HUES64 (cell line): ENCODE data around the gene SF3B3.
"Not testable (repeated sequence)": the region's sequence is repeated elsewhere in the genome, so short reads cannot be mapped to it uniquely, and the experiment has no call there.

Experiments
- H3K27ac ChIP-seq: 2 replicates; pipeline ENCODE4 v1.7.0; 2013; ENCODE audit warnings: low read depth, low read length, inconsistent platforms
- H3K27me3 ChIP-seq: 2 replicates; pipeline ENCODE4 v1.6.1; 2013; ENCODE audit warnings: mild to moderate bottlenecking, low read length; ENCODE audit not compliant: insufficient read depth
- H3K36me3 ChIP-seq: 2 replicates; pipeline ENCODE4 v1.6.1; 2013; ENCODE audit warnings: mild to moderate bottlenecking, low read length; ENCODE audit not compliant: insufficient read depth
- H3K4me1 ChIP-seq: 2 replicates; pipeline ENCODE4 v1.6.1; 2013; ENCODE audit warnings: mild to moderate bottlenecking, low read length, moderate library complexity; ENCODE audit not compliant: insufficient read depth
- H3K4me3 ChIP-seq: 2 replicates; pipeline ENCODE4 v1.5.1; 2013; ENCODE audit warnings: mild to moderate bottlenecking, low read length, moderate library complexity
- H3K9ac ChIP-seq: 2 replicates; pipeline ENCODE4 v1.6.1; 2013; ENCODE audit warnings: mild to moderate bottlenecking, low read depth, low read length
- H3K9me3 ChIP-seq: 2 replicates; pipeline ENCODE4 v1.6.1; 2013; ENCODE audit warnings: low read depth, low read length; ENCODE audit not compliant: insufficient read depth
- WGBS: fragments of 150-250, 120-280 bp; methylation state at CpG from one replicate; pipeline ENCODE4 v1.1.7; 2013; ENCODE audit warnings: missing lambda C conversion rate; 5-methylcytosine and 5-hydroxymethylcytosine counted together

SF3B3 gene

GRCh38 chr16:70610273-70611223, 86.9 kb downstream of the SF3B3 start:
- H3K27me3 ChIP-seq: no peaks in the 10 kb centered on the region
- WGBS: 83% methylated on average over 17 of the region's 18 CpGs
- no peak overlapping the region for H3K4me3 ChIP-seq
- no peaks in the 10 kb centered on the region for H3K4me1 ChIP-seq
- H3K27ac ChIP-seq: no peak overlapping the region
- H3K9ac ChIP-seq: no peak overlapping the region
- peaks cover 16% of the 10 kb centered on the region for H3K36me3 ChIP-seq
- no peaks in the 10 kb centered on the region for H3K9me3 ChIP-seq

- H3K9ac ChIP-seq: no peak overlapping the region
- H3K9me3 ChIP-seq: no peaks in the 10 kb centered on the region
- H3K27ac ChIP-seq: no peak overlapping the region
- no peaks in the 10 kb centered on the region for H3K4me1 ChIP-seq
- WGBS: 92% methylated on average over 5 of the region's 5 CpGs
- no peak overlapping the region for H3K4me3 ChIP-seq
- H3K36me3 ChIP-seq: peaks cover 23% of the 10 kb centered on the region
- H3K27me3 ChIP-seq: no peaks in the 10 kb centered on the region
These were observed 87.6 kb downstream of the SF3B3 start for GRCh38 chr16:70611224-70611598.

GRCh38 chr16:70611785-70612303, 88.2 kb downstream of the SF3B3 start:
- Histone ChIP-seq H3K4me1 (no peaks in the 10 kb centered on the region), H3K36me3 (peaks cover 27% of the 10 kb centered on the region), H3K27ac (no peak overlapping the region), H3K27me3 (no peaks in the 10 kb centered on the region), H3K4me3 (no peak overlapping the region), H3K9ac (no peak overlapping the region), H3K9me3 (no peaks in the 10 kb centered on the region)
- 91% methylated on average over 4 of the region's 4 CpGs for WGBS

GRCh38 chr16:70612931-70613330, 89.3 kb downstream of the SF3B3 start:
- no peaks in the 10 kb centered on the region for H3K4me1 ChIP-seq
- no peaks in the 10 kb centered on the region for H3K9me3 ChIP-seq
- 93% methylated on average over 8 of the region's 8 CpGs for WGBS
- no peaks in the 10 kb centered on the region for H3K27me3 ChIP-seq
- no peak overlapping the region; the same call in 1 of the 2 replicates for H3K27ac ChIP-seq
- no peak overlapping the region for H3K4me3 ChIP-seq
- peaks cover 27% of the 10 kb centered on the region for H3K36me3 ChIP-seq
- H3K9ac ChIP-seq: no peak overlapping the region

GRCh38 chr16:70614208-70614951, 90.8 kb downstream of the SF3B3 start:
- Histone ChIP-seq H3K9me3 (no peaks in the 10 kb centered on the region), H3K27ac (no peak overlapping the region), H3K36me3 (peaks cover 27% of the 10 kb centered on the region), H3K9ac (no peak overlapping the region), H3K4me1 (0 out of 2 replicates have a peak, but pooled peaks cover 2% of the 10 kb centered on the region), H3K4me3 (no peak overlapping the region), H3K27me3 (no peaks in the 10 kb centered on the region)
- WGBS: 89% methylated on average over 4 of the region's 5 CpGs

- no peak overlapping the region for H3K27ac ChIP-seq
- peaks cover 27% of the 10 kb centered on the region for H3K36me3 ChIP-seq
- H3K9ac ChIP-seq: no peak overlapping the region
- H3K27me3 ChIP-seq: peaks cover 5% of the 10 kb centered on the region; the same call in 1 of the 2 replicates
- H3K9me3 ChIP-seq: no peaks in the 10 kb centered on the region
- no peak overlapping the region for H3K4me3 ChIP-seq
- 95% methylated on average over 5 of the region's 5 CpGs for WGBS
- 0 out of 2 replicates have a peak, but pooled peaks cover 2% of the 10 kb centered on the region for H3K4me1 ChIP-seq
These were observed 92.3 kb downstream of the SF3B3 start for GRCh38 chr16:70615945-70616344.

- 0 out of 2 replicates have a peak overlapping the region, but pooled peaks have one; percentile 16 for H3K4me3 ChIP-seq
- H3K27me3 ChIP-seq, H3K9ac ChIP-seq, H3K4me1 ChIP-seq, H3K36me3 ChIP-seq, H3K9me3 ChIP-seq: not testable (repeated sequence)
- 0% methylated on average over 3 of the region's 3 CpGs for WGBS
- H3K27ac ChIP-seq: peak overlapping the region; percentile 75; the same call in 1 of the 2 replicates
These were observed 98.2 kb downstream of the SF3B3 start for GRCh38 chr16:70621864-70622263.
